Mucosa of rectum (tissue), 2 donors: ENCODE measurements around the gene NEDD4.
A peak's percentile ranks its signal among the peaks of the same experiment; 100 is the strongest.
"Not testable (repeated sequence)": the region's sequence is repeated elsewhere in the genome, so short reads cannot be mapped to it uniquely, and the experiment has no call there.

Experiments
- H3K27ac ChIP-seq, 2 donors: one replicate each; pipeline ENCODE4 v1.7.0; 2013; ENCODE audit warnings: inconsistent platforms in 2 of 2, low read depth in 2 of 2, low read length in 2 of 2
- H3K27me3 ChIP-seq, 2 donors: one replicate each; pipeline ENCODE4 v1.7.0; 2013; ENCODE audit warnings: low read length in 2 of 2; ENCODE audit not compliant: control insufficient read depth in 2 of 2, insufficient read depth in 2 of 2
- H3K36me3 ChIP-seq, 2 donors: one replicate each; pipeline ENCODE4 v1.7.0; 2013; ENCODE audit warnings: low read length in 2 of 2; ENCODE audit not compliant: control insufficient read depth in 2 of 2, insufficient read depth in 2 of 2
- H3K4me1 ChIP-seq, 2 donors: one replicate each; pipeline ENCODE4 v1.7.0; 2013; ENCODE audit warnings: low read length in 2 of 2, mild to moderate bottlenecking in 1 of 2; ENCODE audit not compliant: control insufficient read depth in 2 of 2, insufficient read depth in 2 of 2
- H3K4me3 ChIP-seq, 2 donors: one replicate each; pipeline ENCODE4 v1.7.0; 2013; ENCODE audit warnings: low read length in 2 of 2
- H3K9ac ChIP-seq, 2 donors: one replicate each; pipeline ENCODE4 v1.7.0; 2013; ENCODE audit warnings: low read length in 2 of 2, low read depth in 1 of 2, mild to moderate bottlenecking in 1 of 2
- H3K9me3 ChIP-seq, 2 donors: one replicate each; pipeline ENCODE4 v1.7.0; 2013; ENCODE audit warnings: low read length in 2 of 2; ENCODE audit not compliant: control insufficient read depth in 2 of 2
- donor health status: healthy.
- donor health status: Normal muscosa, but diverticular disease.

Gene NEDD4

GRCh38 chr15:56007053-56007452 is 13.6 kb upstream of the NEDD4 start:
- not testable (repeated sequence) for H3K4me1 ChIP-seq, H3K9me3 ChIP-seq, H3K27ac ChIP-seq, H3K27me3 ChIP-seq, H3K36me3 ChIP-seq, H3K9ac ChIP-seq
- peak overlapping the region in 1 of 2 donors; percentile 37 for H3K4me3 ChIP-seq

GRCh38 chr15:56006371-56006770 is 13.0 kb upstream of the NEDD4 start:
- H3K27me3 ChIP-seq, H3K4me3 ChIP-seq, H3K4me1 ChIP-seq: not testable (repeated sequence)

GRCh38 chr15:56004281-56004680 is 10.9 kb upstream of the NEDD4 start:
- not testable (repeated sequence) for H3K4me1 ChIP-seq, H3K9ac ChIP-seq, H3K27me3 ChIP-seq, H3K36me3 ChIP-seq, H3K9me3 ChIP-seq, H3K4me3 ChIP-seq, H3K27ac ChIP-seq

More at GRCh38 chr15:56006371-56006770, 13.0 kb upstream of the NEDD4 start:
- H3K36me3 ChIP-seq, H3K27ac ChIP-seq, H3K9me3 ChIP-seq, H3K9ac ChIP-seq: not testable (repeated sequence)

- H3K27me3 ChIP-seq, H3K4me3 ChIP-seq, H3K9me3 ChIP-seq, H3K9ac ChIP-seq, H3K27ac ChIP-seq, H3K36me3 ChIP-seq, H3K4me1 ChIP-seq: not testable (repeated sequence)
These were observed 10.4 kb upstream of the NEDD4 start for GRCh38 chr15:56003777-56004176.

- not testable (repeated sequence) for H3K36me3 ChIP-seq, H3K4me1 ChIP-seq, H3K9me3 ChIP-seq, H3K4me3 ChIP-seq, H3K9ac ChIP-seq, H3K27me3 ChIP-seq, H3K27ac ChIP-seq
These were observed 9.9 kb upstream of the NEDD4 start for GRCh38 chr15:56003277-56003676.

GRCh38 chr15:56001471-56002078 is 8.2 kb upstream of the NEDD4 start:
- Histone ChIP-seq H3K27ac (no peak overlapping the region), H3K9ac (no peak overlapping the region), H3K27me3 (no peaks in the 10 kb centered on the region), H3K36me3 (no peaks in the 10 kb centered on the region), H3K4me3 (no peak overlapping the region), H3K9me3 (no peaks in the 10 kb centered on the region), H3K4me1 (no peaks in the 10 kb centered on the region)

GRCh38 chr15:55999658-56000057 is 6.2 kb upstream of the NEDD4 start:
- no peaks in the 10 kb centered on the region for H3K4me1 ChIP-seq
- H3K9ac ChIP-seq: no peak overlapping the region
- H3K27me3 ChIP-seq: no peaks in the 10 kb centered on the region
- no peak overlapping the region for H3K27ac ChIP-seq
- no peaks in the 10 kb centered on the region for H3K36me3 ChIP-seq
- H3K4me3 ChIP-seq: no peak overlapping the region
- no peaks in the 10 kb centered on the region for H3K9me3 ChIP-seq

- Histone ChIP-seq H3K4me1 (peaks cover 0 to 3% of the 10 kb centered on the region in 2 donors), H3K4me3 (no peak overlapping the region), H3K9me3 (no peaks in the 10 kb centered on the region), H3K27ac (no peak overlapping the region), H3K36me3 (no peaks in the 10 kb centered on the region), H3K27me3 (no peaks in the 10 kb centered on the region), H3K9ac (no peak overlapping the region)
These were observed 5.1 kb upstream of the NEDD4 start for GRCh38 chr15:55998478-55998877.

GRCh38 chr15:55993804-55994560 is 570 bp upstream of the NEDD4 start:
- Histone ChIP-seq H3K36me3 (no peaks in the 10 kb centered on the region), H3K9me3 (no peaks in the 10 kb centered on the region), H3K27ac (peak overlapping the region; percentile 61 to 72), H3K4me1 (peaks cover 0 to 3% of the 10 kb centered on the region in 2 donors), H3K9ac (peak overlapping the region; percentile 70 to 73), H3K4me3 (peak overlapping the region; percentile 69 to 82), H3K27me3 (no peaks in the 10 kb centered on the region)

- H3K9me3 ChIP-seq: no peaks in the 10 kb centered on the region
- H3K27ac ChIP-seq: peak overlapping the region; percentile 74 to 81
- no peaks in the 10 kb centered on the region for H3K36me3 ChIP-seq
- H3K9ac ChIP-seq: peak overlapping the region; percentile 54 to 73
- peaks cover 0 to 3% of the 10 kb centered on the region in 2 donors for H3K4me1 ChIP-seq
- peak overlapping the region; percentile 78 to 89 for H3K4me3 ChIP-seq
- H3K27me3 ChIP-seq: no peaks in the 10 kb centered on the region
These were observed 672 bp downstream of the NEDD4 start for GRCh38 chr15:55992769-55993110.
